ENCODE data around the gene CFAP57.

DNA sequence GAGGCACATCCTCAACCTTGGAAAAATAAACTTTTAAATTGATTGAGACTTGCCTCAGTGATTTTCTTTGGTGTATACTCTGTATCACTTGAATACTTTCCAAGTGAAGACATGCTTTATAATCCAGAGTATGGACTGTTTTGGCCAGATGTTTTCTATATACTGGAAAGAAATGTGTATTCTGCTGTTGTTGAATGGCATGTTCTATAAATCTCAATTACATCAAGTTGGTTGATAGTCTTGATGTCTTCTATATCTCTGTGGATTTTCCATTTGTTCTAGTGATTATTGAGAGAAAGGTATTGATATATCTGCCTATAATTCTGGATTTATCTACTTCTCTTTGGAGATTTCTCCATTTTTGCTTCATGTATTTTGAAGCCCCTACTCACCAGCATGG is 37.5 kb upstream of the CFAP57 start:
- no peak for TF ChIP-seq POLR2A (IDR thresholded peaks at IDR 0.05; ENCODE audit: low read length)
- no peak for TF ChIP-seq GATA1 (IDR thresholded peaks at IDR 0.05; ENCODE audit: low read depth, low read length)
